Colonic mucosa (tissue), 4 donors: ENCODE results near the gene IL18R1. TPM values are rescaled to one million over a fixed set of nuclear protein-coding genes. Genes with fewer than 3 reads are reported as not detected.

Experiments
- DNase-seq: peaks from one replicate; pipeline ENCODE4 v3.0.0-alpha.2; 2020
- H3K27ac ChIP-seq: fragments of 200-600 bp; one replicate; pipeline ENCODE4 v1.8.0; 2021
- H3K27me3 ChIP-seq: fragments of 200-600 bp; one replicate; pipeline ENCODE4 v1.8.0; 2021
- H3K36me3 ChIP-seq: fragments of 200-600 bp; one replicate; pipeline ENCODE4 v1.8.0; 2021
- H3K4me1 ChIP-seq: fragments of 200-600 bp; one replicate; pipeline ENCODE4 v1.8.0; 2021; ENCODE audit warnings: mild to moderate bottlenecking
- H3K4me3 ChIP-seq: fragments of 200-600 bp; one replicate; pipeline ENCODE4 v1.8.0; 2021
- H3K9ac ChIP-seq, 2 donors: one replicate each; pipeline ENCODE4 v1.7.0; 2013; ENCODE audit warnings: control low read depth in 2 of 2, low read depth in 2 of 2, low read length in 2 of 2
- H3K9me3 ChIP-seq: fragments of 200-600 bp; one replicate; pipeline ENCODE4 v1.8.0; 2021
- CTCF ChIP-seq: fragments of 200-600 bp; IDR thresholded peaks from one replicate; pipeline ENCODE4 v1.8.0; 2022; ENCODE audit warnings: antibody characterized with exemption, mild to moderate bottlenecking
- intact Hi-C: fragments of 100-400 bp; cut with DNase I; formaldehyde crosslinking; loops from one replicate; pipeline ENCODE4 v1.14.1; 2022
- total RNA-seq, 2 donors: library from RNA; stranded (reverse); fragmentation: NEBNext Ultra II Directional in 1 of 2; extraction: Animal tissue kit (Norgen Biotek cat#: 25700) in 1 of 2; gene quantifications; one replicate each; pipeline ENCODE4 v1.2.1, GENCODE V29; 2021
- donor health status: healthy.
- donor health status: DM: no; HTN: no; CAD: no.
- donor health status: DM: no; HTN: no; CAD: no.

The IL18R1 gene
- total RNA-seq, 2 donors from 2014 or later, result 1.1 to 3.0 TPM

GRCh38 chr2:102418421-102418961 is 62.9 kb downstream of the IL18R1 start:
- Histone ChIP-seq H3K4me1 (no peaks in the 10 kb centered on the region), H3K9me3 (no peaks in the 10 kb centered on the region), H3K36me3 (no peaks in the 10 kb centered on the region), H3K27me3 (no peaks in the 10 kb centered on the region), H3K9ac (no peak overlapping the region), H3K27ac (no peak overlapping the region), H3K4me3 (no peak overlapping the region)
- intact Hi-C loops, result no loop called here
- no peak for TF ChIP-seq CTCF
- no peak for DNase-seq

GRCh38 chr2:102420290-102420689 is 64.7 kb downstream of the IL18R1 start:
- H3K27ac ChIP-seq, result no peak overlapping the region
- no peak overlapping the region for H3K9ac ChIP-seq
- DNase-seq, result no peak
- no peaks in the 10 kb centered on the region for H3K9me3 ChIP-seq
- H3K4me3 ChIP-seq, result no peak overlapping the region
- no peak for TF ChIP-seq CTCF
- H3K27me3 ChIP-seq, result no peaks in the 10 kb centered on the region
- no peaks in the 10 kb centered on the region for H3K4me1 ChIP-seq
- no peaks in the 10 kb centered on the region for H3K36me3 ChIP-seq
- intact Hi-C loops, result no loop called here

- Histone ChIP-seq H3K27ac (no peak overlapping the region), H3K4me1 (no peaks in the 10 kb centered on the region), H3K9ac (no peak overlapping the region), H3K27me3 (no peaks in the 10 kb centered on the region), H3K4me3 (no peak overlapping the region), H3K9me3 (no peaks in the 10 kb centered on the region), H3K36me3 (no peaks in the 10 kb centered on the region)
- intact Hi-C loops, result no loop called here
- DNase-seq, result no peak
- no peak for TF ChIP-seq CTCF
Observed at GRCh38 chr2:102421890-102422759, 66.5 kb downstream of the IL18R1 start.

GRCh38 chr2:102422910-102423309 is 67.3 kb downstream of the IL18R1 start, which contains the start of gene IL18RAP:
TSS of gene IL18RAP (plus strand) at chr2:102423160. CDS start at chr2:102423278, 118 bp downstream.
- H3K4me3 ChIP-seq, result no peak within 1 kb of the TSS
- no peak for TF ChIP-seq CTCF
- no peaks in the 10 kb centered on the region for H3K9me3 ChIP-seq
- no peak for DNase-seq
- H3K9ac ChIP-seq, result no peak within 1 kb of the TSS
- H3K36me3 ChIP-seq, result no peaks in the 10 kb centered on the region
- no peaks in the 10 kb centered on the region for H3K27me3 ChIP-seq
- H3K27ac ChIP-seq, result no peak within 1 kb of the TSS
- no peaks in the 10 kb centered on the region for H3K4me1 ChIP-seq
- intact Hi-C loops, result no loop called here

- no peak overlapping the region for H3K9ac ChIP-seq
- H3K9me3 ChIP-seq, result no peaks in the 10 kb centered on the region
- H3K27me3 ChIP-seq, result no peaks in the 10 kb centered on the region
- no peak for TF ChIP-seq CTCF
- H3K4me3 ChIP-seq, result no peak overlapping the region
- intact Hi-C loops, result no loop called here
- H3K36me3 ChIP-seq, result no peaks in the 10 kb centered on the region
- no peaks in the 10 kb centered on the region for H3K4me1 ChIP-seq
- no peak for DNase-seq
- H3K27ac ChIP-seq, result no peak overlapping the region
Observed at GRCh38 chr2:102423368-102423767, 67.8 kb downstream of the IL18R1 start.
